Measurements from ENCODE around the gene OR6N1. TPM values are rescaled to one million over a fixed set of nuclear protein-coding genes. Genes with fewer than 3 reads are reported as not detected.

The OR6N1 gene
- total and polyA plus RNA-seq, 2 of the 4 experiments (the other 2 are of a cell fraction), result not detected

DNA sequence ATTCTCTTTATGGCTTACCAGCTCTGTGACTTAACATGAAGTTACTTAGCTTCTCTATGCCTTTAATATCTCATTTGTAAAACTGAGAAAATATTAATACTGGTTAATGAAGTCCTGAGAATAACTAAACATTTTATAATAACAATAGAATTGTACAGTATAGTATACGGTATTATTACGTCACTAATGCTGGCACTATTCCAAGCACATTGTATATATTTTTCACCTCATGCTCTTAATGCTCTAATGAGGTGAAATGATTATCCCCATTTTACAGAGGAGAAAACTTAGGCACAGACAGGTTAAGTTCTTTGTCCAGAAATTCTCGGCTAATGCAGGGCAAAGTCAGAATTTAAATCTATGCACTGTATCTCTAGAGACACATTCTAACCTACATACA lies 52.3 kb downstream of the OR6N1 start:
- Histone ChIP-seq H3K36me3 (ENCODE audit: control insufficient read depth, insufficient read depth, low read length) (no peaks in the 10 kb centered on the region), H3K4me2 (ENCODE audit: low read depth, low read length) (no peak overlapping the region), H3K9me1 (ENCODE audit: insufficient read depth, low read length) (no peaks in the 10 kb centered on the region), H2BK5ac (ENCODE audit: low read depth, low read length, poor library complexity, severe bottlenecking) (no peak overlapping the region), H2BK120ac (ENCODE audit: low read depth, low read length) (no peak overlapping the region), H3K27me3 (ENCODE audit: control insufficient read depth, insufficient read depth, low read length) (no peaks in the 10 kb centered on the region), H3K9me3 (ENCODE audit: control insufficient read depth, insufficient read depth, low read length) (no peaks in the 10 kb centered on the region), H3K14ac (replicated peaks; ENCODE audit: low read depth, low read length) (no peak overlapping the region), H4K8ac (ENCODE audit: low read depth in 2 of 2, low read length in 2 of 2) (no peak overlapping the region), H3K56ac (ENCODE audit: extremely low read depth, insufficient read depth, low read length) (no peak overlapping the region), H3K18ac (ENCODE audit: low read depth, low read length) (no peak overlapping the region), H3K27ac (ENCODE audit: insufficient read depth, low read length) (no peak overlapping the region), H2BK20ac (ENCODE audit: low read depth, low read length) (no peak overlapping the region), H2AK5ac (ENCODE audit: low read depth, low read length) (no peak overlapping the region), H3K79me1 (ENCODE audit: low read depth in 1 of 2, low read length in 2 of 2) (no peaks in the 10 kb centered on the region), H4K5ac (ENCODE audit: low read depth, low read length) (no peak overlapping the region), H2BK15ac (ENCODE audit: low read depth, low read length) (no peak overlapping the region), H3K9ac (ENCODE audit: low read depth, low read length) (no peak overlapping the region), H4K91ac (ENCODE audit: insufficient read depth, low read depth, low read length) (no peak overlapping the region), H4K20me1 (ENCODE audit: insufficient read depth, low read length) (no peaks in the 10 kb centered on the region), H2AFZ (replicated peaks; ENCODE audit: low read length, poor library complexity) (no peak overlapping the region), H3K23ac (ENCODE audit: low read depth, low read length) (no peak overlapping the region), H3K4ac (ENCODE audit: low read depth, low read length) (no peak overlapping the region), H3K4me3 (ENCODE audit: insufficient read depth, low read depth, low read length) (no peak overlapping the region), H2AK9ac (replicated peaks; ENCODE audit: low read depth, low read length, poor library complexity) (no peak overlapping the region), H3K4me1 (ENCODE audit: control insufficient read depth, insufficient read depth, low read length) (no peaks in the 10 kb centered on the region)
- BruUV-seq (replicated peaks), result no TSS peak
- no peak for DNase-seq
- ChIA-PET CTCF (no interaction called here), POLR2A (ENCODE audit: unreplicated experiment) (no interaction called here)
- in situ Hi-C loops (cut with MboI; ENCODE audit: low sequenced_read_pairs), result no loop called here
- dilution Hi-C loops (cut with HindIII; ENCODE audit: low sequenced_read_pairs, unreplicated experiment), result no loop called here
- intact Hi-C loops (cut with micrococcal nuclease), result no loop called here
- WGBS, 2 experiments (ENCODE audit: extremely low coverage in 2 of 2, insufficient read length in 1 of 2), result no CpG with 5 or more reads among the region's 3 CpGs
- no peak for ATAC-seq (ENCODE audit: low read depth)
- TF ChIP-seq RAD21 (IDR thresholded peaks at IDR 0.05; ENCODE audit: low read length) (no peak), MAZ (IDR thresholded peaks at IDR 0.05; ENCODE audit: borderline replicate concordance, low read depth, low read length) (no peak), MXI1 (IDR thresholded peaks at IDR 0.05; ENCODE audit: borderline replicate concordance, low read depth, low read length) (no peak), RFX5 (IDR thresholded peaks at IDR 0.05; ENCODE audit: low read depth, low read length) (no peak), CEBPB (IDR thresholded peaks at IDR 0.05; ENCODE audit: low read depth, low read length) (no peak), MAFK (IDR thresholded peaks at IDR 0.05; ENCODE audit: low read depth, low read length) (no peak), BHLHE40 (IDR thresholded peaks at IDR 0.05; ENCODE audit: low read depth, low read length) (no peak), CHD1 (IDR thresholded peaks at IDR 0.05; ENCODE audit: low read depth, low read length) (no peak)
